Pons (tissue), 1 donor: ENCODE data around the gene PKP3.
"Not testable (repeated sequence)": the region's sequence is repeated elsewhere in the genome, so short reads cannot be mapped to it uniquely, and the experiment has no call there.

ENCODE experiments used
- DNase-seq: peaks from one replicate; pipeline ENCODE4 v3.0.0-alpha.2; 2016; ENCODE audit warnings: low spot score

Gene PKP3

GRCh38 chr11:425301-425700 lies 31.3 kb downstream of the PKP3 start:
- DNase-seq, result no peak

GRCh38 chr11:426851-427250 lies 32.8 kb downstream of the PKP3 start:
- DNase-seq, result no peak

GRCh38 chr11:428295-428694 lies 34.3 kb downstream of the PKP3 start:
- no peak for DNase-seq

- DNase-seq, result no peak
Measured at GRCh38 chr11:429391-429790, 35.4 kb downstream of the PKP3 start.

GRCh38 chr11:429931-430456 lies 36.0 kb downstream of the PKP3 start:
- no peak for DNase-seq

GRCh38 chr11:431921-432320 lies 37.9 kb downstream of the PKP3 start:
- DNase-seq, result no peak

GRCh38 chr11:432501-433100 lies 38.6 kb downstream of the PKP3 start:
- DNase-seq, result no peak

- no peak for DNase-seq
Measured at GRCh38 chr11:433111-433510, 39.1 kb downstream of the PKP3 start.

GRCh38 chr11:433641-434040 lies 39.6 kb downstream of the PKP3 start:
- DNase-seq, result no peak

- DNase-seq, result no peak
Measured at GRCh38 chr11:434496-434895, 40.5 kb downstream of the PKP3 start.

GRCh38 chr11:434999-435740 lies 41.2 kb downstream of the PKP3 start:
- DNase-seq, result not testable (repeated sequence)

- DNase-seq, result no peak
Measured at GRCh38 chr11:437228-437870, 43.3 kb downstream of the PKP3 start.

- DNase-seq, result no peak
Measured at GRCh38 chr11:438101-438844, 44.3 kb downstream of the PKP3 start.

- no peak for DNase-seq
Measured at GRCh38 chr11:439315-440064, 45.5 kb downstream of the PKP3 start.

GRCh38 chr11:440065-441042 lies 46.3 kb downstream of the PKP3 start:
- peak; percentile 12 for DNase-seq

GRCh38 chr11:441043-441417 lies 47.0 kb downstream of the PKP3 start:
- no peak for DNase-seq

- DNase-seq, result no peak
Measured at GRCh38 chr11:441418-442274, 47.6 kb downstream of the PKP3 start, which contains the start of gene ANO9. ANO9 (minus strand) TSS chr11:442011; CDS start chr11:441926, 85 bp downstream.

GRCh38 chr11:442611-443081 lies 48.6 kb downstream of the PKP3 start:
- no peak for DNase-seq

GRCh38 chr11:443542-444199 lies 49.7 kb downstream of the PKP3 start:
- DNase-seq, result no peak
